LNCAP (cell line): ENCODE data around the gene USP30.

Experiments used
- CTCF ChIP-seq: fragments of 450-650 bp; IDR thresholded peaks from 2 replicates; pipeline ENCODE4 v1.5.1; 2017; ENCODE audit warnings: mild to moderate bottlenecking

Gene USP30

DNA sequence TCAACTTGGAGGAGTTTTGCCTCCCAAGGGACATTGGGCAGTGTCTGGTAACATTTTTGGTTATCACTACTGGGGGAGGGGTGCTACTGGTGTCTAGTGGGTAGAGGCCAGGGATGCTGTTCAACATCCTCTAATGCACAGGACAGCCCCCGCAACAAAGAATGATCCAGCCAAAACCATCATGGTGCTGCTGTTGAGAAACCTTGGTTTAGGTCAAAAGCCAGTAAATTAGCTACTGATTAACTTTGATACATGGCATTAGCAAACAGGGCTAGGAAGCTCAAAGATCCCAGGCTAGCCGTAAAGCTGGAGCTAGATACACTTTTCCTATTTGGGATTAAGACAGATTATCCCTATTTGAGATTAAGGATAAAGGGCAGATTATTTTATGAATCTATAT, 32.0 kb downstream of the USP30 start:
- TF ChIP-seq CTCF = no peak

DNA sequence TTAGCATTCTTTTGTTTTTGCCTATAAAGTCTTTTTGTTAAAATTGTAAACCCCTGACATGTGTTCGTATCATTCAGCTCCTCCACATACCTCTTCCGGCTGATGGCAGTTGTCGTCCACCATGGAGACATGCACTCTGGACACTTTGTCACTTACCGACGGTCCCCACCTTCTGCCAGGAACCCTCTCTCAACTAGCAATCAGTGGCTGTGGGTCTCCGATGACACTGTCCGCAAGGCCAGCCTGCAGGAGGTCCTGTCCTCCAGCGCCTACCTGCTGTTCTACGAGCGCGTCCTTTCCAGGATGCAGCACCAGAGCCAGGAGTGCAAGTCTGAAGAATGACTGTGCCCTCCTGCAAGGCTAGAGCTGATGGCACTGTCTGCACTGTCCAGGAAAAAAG, 33.2 kb downstream of the USP30 start:
- no peak for TF ChIP-seq CTCF

DNA sequence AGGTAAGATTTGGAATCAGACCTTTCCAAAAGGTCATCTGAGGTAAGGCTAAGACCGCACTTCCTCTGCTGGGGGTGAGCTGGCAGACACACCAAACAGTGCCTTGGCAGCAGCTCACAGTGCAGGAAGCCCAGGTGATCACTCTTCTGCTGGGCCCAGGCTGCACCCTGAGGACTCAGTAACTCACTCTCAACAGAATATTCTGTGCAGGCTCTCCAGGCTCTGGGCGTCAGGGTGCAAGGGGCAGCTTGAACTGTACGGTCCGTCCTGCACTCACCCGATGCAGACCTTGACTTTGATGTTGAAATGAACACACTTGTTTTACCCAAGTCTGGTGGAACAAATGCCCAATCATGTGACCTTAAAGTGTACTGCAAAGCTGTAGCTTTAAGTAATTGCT, 34.9 kb downstream of the USP30 start:
- no peak for TF ChIP-seq CTCF

- TF ChIP-seq CTCF = no peak
Measured at GRCh38 chr12:109088818-109089217, 36.4 kb downstream of the USP30 start.

DNA sequence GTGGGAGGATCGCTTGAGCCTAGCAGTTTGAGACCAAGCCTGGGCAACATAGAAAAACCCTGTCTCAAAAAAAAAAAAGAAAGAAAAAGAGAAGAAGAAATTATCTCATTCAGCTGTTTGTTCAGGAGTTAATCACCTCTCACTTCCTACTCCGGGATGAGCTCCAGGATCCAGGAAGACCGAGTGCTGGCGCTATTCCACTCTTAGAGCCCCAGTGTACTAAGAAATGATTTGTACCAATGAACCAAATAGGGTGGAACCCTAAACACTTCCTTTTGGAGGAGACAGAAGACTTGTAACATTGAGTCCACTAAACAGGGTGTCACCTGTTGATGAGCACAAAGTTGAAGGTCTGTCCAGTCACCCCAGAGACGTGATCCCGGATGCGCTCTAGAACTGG, 37.3 kb downstream of the USP30 start:
- no peak for TF ChIP-seq CTCF

GRCh38 chr12:109092497-109093021, 40.2 kb downstream of the USP30 start:
- no peak for TF ChIP-seq CTCF

- peak; percentile 98 for TF ChIP-seq CTCF
Measured at GRCh38 chr12:109093022-109093918, 40.9 kb downstream of the USP30 start, which contains the start of gene ALKBH2. Gene ALKBH2 (minus strand): TSS chr12:109093472. CDS start chr12:109092786, 686 bp downstream.
